Fibroblast of the aortic adventitia (primary cell): ENCODE results near the gene SAE1. TPM values are rescaled to one million over a fixed set of nuclear protein-coding genes. Genes with fewer than 3 reads are reported as not detected.

Source experiments
- DNase-seq: peaks from one replicate; pipeline ENCODE4 v3.0.0-alpha.2; 2010; ENCODE audit warnings: low read depth
- H3K4me3 ChIP-seq: 2 replicates; pipeline ENCODE4 v1.5.1; 2011; ENCODE audit warnings: low read depth, mild to moderate bottlenecking, control low read depth, low read length, moderate library complexity
- CTCF ChIP-seq: IDR thresholded peaks from 2 replicates; pipeline ENCODE4 v1.5.1; 2011; ENCODE audit warnings: mild to moderate bottlenecking, low read length, control low read depth, inconsistent platforms; ENCODE audit not compliant: insufficient read depth
- total RNA-seq: library from RNA; depleted of rRNA; stranded (reverse); fragments of >200 nt; gene quantifications from 2 replicates; pipeline ENCODE4 v1.2.3, GENCODE V29; 2012; ENCODE audit warnings: low replicate concordance

Gene SAE1
- total RNA-seq, 1 donor, result 140 TPM

DNA sequence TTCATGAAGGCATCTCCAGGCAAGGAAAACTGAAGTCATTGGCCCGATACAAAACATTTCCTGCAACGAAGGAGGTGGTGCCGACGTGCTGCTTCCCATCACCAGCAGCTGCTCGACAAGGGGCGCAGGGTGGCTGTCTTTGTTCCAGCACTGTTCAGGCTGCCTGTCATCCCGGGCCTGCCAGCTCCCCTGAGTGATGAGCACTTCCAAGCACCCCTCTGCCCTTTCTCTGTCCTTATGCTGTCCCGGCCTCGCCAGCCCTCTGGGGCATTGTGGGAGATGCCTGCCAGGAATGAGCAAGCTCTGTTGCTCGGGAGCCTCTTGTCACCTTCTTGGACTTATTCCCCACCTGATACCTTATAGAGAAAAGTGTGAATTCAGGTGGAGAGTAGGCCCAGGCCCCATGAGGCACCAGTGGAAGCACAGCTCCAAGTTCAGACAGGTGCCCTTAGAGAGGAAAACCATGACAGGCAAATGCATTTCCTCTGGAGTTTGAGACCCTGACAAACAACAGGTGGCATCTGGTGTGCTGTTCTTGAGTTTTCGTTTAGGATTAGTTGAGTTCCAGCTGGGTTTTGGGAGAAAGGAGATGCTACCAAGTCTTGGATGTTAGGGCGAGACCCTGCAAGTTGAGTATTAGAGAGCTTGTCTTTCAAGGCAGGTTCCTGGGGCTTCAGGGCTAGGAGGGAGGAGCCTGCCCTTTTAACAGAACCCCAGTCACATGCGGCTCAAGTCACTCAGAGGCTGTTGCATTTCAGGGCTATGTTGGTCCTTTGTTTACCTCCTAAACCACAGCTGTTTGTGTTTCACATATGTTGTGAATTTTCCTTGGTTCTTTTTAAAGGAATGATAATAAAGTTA lies 78.9 kb downstream of the SAE1 start:
- no peak for DNase-seq
- H3K4me3 ChIP-seq, result no peak overlapping the region
- no peak for TF ChIP-seq CTCF

GRCh38 chr19:47210180-47210490 lies 79.5 kb downstream of the SAE1 start:
- DNase-seq, result no peak
- no peak overlapping the region for H3K4me3 ChIP-seq
- TF ChIP-seq CTCF, result no peak

DNA sequence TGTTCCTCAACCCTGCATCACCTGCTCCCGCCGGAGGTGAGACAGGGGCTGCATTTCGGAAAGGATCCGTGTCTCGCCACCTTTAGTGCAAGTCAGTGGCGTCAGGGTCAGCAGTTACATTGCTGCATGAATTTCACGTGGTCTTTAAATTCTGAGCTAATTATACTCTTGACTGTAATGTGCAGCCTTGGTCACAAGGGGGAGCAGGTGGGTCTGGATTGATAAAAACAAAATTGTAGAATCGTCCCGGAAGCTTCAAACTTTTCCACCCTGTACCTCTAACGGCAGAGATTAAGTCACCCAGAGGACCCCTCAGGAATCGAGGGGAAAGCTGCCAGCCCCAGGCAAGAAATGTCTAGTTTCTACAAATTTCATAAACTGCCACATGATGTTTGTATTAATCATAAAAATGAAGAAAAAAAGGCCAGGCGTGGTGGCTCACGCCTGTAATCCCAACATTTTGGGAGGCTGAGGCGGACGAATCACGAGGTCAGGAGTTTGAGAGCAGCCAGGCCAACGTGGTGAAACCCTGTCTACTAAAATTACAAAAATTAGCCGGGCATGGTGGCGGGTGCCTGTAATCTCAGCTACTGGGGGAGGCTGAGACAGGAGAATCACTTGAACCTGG lies 80.2 kb downstream of the SAE1 start:
- no peak overlapping the region for H3K4me3 ChIP-seq
- peak; percentile 91 for DNase-seq
- TF ChIP-seq CTCF, result peak; percentile 76

- DNase-seq, result no peak
- H3K4me3 ChIP-seq, result no peak overlapping the region
- TF ChIP-seq CTCF, result no peak
Observed at GRCh38 chr19:47215581-47215980, 84.9 kb downstream of the SAE1 start.

DNA sequence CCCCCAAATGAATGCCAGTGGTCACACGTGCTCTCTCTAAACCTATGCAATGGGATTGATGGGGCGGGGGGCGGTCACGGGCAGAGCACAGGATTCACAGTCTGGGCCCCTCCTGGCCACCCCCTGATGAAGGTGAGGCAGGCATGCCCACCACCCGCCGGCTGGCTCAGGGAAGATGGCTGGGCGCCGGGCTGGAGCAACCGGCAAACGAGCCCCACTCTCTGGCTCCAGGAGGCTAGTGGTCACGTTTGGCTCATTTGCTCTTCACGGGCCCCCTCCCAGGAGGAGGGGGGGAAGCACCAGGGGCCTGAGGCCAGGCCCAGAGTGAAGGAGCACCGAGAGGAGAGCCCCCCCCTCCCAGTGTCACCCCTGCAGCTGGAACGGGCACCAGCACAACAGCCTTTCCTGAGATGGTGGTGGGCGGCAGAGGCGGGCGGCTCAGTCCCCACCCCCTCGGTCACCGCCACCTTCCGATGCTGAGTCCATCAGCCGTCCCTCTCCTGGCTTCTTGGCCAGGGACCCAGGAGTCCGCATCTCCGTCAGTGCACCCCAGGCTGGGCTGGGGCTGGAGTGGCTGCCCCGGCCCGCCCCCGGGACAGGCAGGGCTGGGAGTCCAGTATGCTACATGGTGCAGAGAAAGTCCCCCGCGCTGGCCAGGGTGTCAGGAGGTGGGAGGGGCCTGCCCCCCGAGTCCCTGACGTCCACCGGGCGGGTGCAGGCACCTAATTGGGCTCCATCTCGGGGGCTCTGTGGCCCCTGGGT lies 90.6 kb downstream of the SAE1 start:
- no peak overlapping the region for H3K4me3 ChIP-seq
- no peak for TF ChIP-seq CTCF
- DNase-seq, result no peak

DNA sequence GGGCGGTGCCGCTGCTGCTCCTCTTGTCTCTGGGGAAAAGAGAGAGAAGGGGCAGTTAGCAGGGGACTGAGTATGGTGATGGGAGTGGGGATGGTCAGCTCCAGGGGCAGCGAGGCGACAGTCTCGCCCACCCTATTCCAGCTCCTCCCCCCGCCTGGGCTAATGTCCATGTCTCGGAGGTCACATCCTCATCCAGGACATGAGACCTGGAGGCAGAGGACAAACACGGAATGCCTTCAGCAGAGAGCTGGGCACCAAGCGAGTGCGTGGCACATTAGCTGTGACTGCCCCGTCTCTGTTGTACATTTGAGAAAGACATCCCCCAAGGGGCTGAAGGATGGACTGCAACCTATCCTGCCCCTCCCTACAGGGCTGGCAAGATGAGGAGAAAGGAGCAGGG lies 91.3 kb downstream of the SAE1 start:
- no peak overlapping the region for H3K4me3 ChIP-seq
- no peak for DNase-seq
- no peak for TF ChIP-seq CTCF
